Colonic mucosa (tissue), 4 donors: ENCODE data around the gene SMIM28. TPM values are rescaled to one million over a fixed set of nuclear protein-coding genes. Genes with fewer than 3 reads are reported as not detected.

Source experiments
- DNase-seq: peaks from one replicate; pipeline ENCODE4 v3.0.0-alpha.2; 2020
- H3K27ac ChIP-seq: fragments of 200-600 bp; one replicate; pipeline ENCODE4 v1.8.0; 2021
- H3K27me3 ChIP-seq: fragments of 200-600 bp; one replicate; pipeline ENCODE4 v1.8.0; 2021
- H3K36me3 ChIP-seq: fragments of 200-600 bp; one replicate; pipeline ENCODE4 v1.8.0; 2021
- H3K4me1 ChIP-seq: fragments of 200-600 bp; one replicate; pipeline ENCODE4 v1.8.0; 2021; ENCODE audit warnings: mild to moderate bottlenecking
- H3K4me3 ChIP-seq: fragments of 200-600 bp; one replicate; pipeline ENCODE4 v1.8.0; 2021
- H3K9ac ChIP-seq, 2 donors: one replicate each; pipeline ENCODE4 v1.7.0; 2013; ENCODE audit warnings: control low read depth in 2 of 2, low read depth in 2 of 2, low read length in 2 of 2
- H3K9me3 ChIP-seq: fragments of 200-600 bp; one replicate; pipeline ENCODE4 v1.8.0; 2021
- intact Hi-C: fragments of 100-400 bp; cut with DNase I; formaldehyde crosslinking; loops from one replicate; pipeline ENCODE4 v1.14.1; 2022
- total RNA-seq, 2 donors: library from RNA; stranded (reverse); fragmentation: NEBNext Ultra II Directional in 1 of 2; extraction: Animal tissue kit (Norgen Biotek cat#: 25700) in 1 of 2; gene quantifications; one replicate each; pipeline ENCODE4 v1.2.1, GENCODE V29; 2021
- TF ChIP-seq, protein P1 (sequence below): fragments of 200-600 bp; IDR thresholded peaks from one replicate; pipeline ENCODE4 v1.8.0; 2022; ENCODE audit warnings: antibody characterized with exemption, mild to moderate bottlenecking
- donor health status: healthy.
- donor health status: DM: no; HTN: no; CAD: no.
- donor health status: DM: no; HTN: no; CAD: no.

The SMIM28 gene
- total RNA-seq, 2 donors from 2014 or later: 0.29 TPM; not detected in 1

DNA sequence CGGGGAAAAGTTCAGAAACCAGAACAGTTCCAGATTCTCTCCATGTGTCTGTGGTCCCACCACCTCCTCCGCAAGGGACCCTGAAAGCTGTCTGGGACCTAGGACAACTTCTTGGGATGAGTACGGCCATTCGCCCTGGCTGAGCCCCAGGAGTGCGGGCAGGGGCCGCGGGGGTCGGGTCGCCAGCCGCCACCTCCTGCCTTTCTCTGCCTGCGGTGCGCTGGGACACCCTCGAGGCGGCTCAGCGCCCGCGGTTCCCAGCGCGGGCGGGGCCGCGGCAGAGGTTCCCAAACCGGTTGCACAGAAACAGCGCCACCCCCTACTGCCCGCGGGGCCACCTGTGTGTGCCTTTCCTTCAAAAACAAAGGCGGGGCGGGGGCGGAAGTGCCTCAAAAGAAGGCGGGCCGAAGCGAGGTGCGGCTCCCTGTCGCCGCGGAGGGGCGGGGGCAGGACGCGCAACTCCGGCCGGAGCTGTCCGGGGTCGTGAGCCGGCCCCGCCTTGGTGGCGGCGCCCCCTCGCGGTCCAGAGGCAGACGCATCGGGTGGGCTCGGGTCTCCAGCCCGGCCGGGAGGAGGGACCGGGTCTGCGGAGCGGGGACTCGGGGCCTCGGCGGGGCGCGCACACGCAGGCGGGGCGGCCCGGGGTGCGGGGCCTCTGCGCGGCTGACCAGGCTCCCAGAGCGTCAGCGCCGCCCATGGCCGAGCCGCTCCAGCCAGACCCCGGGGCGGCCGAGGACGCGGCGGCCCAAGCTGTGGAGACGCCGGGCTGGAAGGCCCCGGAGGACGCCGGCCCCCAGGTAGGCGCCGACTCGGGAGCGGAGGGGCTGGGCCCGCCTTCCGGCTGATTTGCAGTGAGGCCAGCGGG, 26.3 kb downstream of the SMIM28 start, which contains the start of gene HEBP2:
Gene HEBP2 (plus strand): TSS at position 423 of the 865 bp plus-strand sequence. CDS start 273 bp downstream, at position 696.
- Histone ChIP-seq H3K4me1 (peaks cover 4% of the 10 kb centered on the region), H3K9ac (peak within 1 kb of the TSS; percentile 96 to 99), H3K9me3 (no peaks in the 10 kb centered on the region), H3K27me3 (no peaks in the 10 kb centered on the region), H3K36me3 (no peaks in the 10 kb centered on the region), H3K27ac (peak within 1 kb of the TSS; percentile 86), H3K4me3 (peak within 1 kb of the TSS; percentile 70)
- DNase-seq: peak; percentile 99
- TF ChIP-seq, protein P1, sequence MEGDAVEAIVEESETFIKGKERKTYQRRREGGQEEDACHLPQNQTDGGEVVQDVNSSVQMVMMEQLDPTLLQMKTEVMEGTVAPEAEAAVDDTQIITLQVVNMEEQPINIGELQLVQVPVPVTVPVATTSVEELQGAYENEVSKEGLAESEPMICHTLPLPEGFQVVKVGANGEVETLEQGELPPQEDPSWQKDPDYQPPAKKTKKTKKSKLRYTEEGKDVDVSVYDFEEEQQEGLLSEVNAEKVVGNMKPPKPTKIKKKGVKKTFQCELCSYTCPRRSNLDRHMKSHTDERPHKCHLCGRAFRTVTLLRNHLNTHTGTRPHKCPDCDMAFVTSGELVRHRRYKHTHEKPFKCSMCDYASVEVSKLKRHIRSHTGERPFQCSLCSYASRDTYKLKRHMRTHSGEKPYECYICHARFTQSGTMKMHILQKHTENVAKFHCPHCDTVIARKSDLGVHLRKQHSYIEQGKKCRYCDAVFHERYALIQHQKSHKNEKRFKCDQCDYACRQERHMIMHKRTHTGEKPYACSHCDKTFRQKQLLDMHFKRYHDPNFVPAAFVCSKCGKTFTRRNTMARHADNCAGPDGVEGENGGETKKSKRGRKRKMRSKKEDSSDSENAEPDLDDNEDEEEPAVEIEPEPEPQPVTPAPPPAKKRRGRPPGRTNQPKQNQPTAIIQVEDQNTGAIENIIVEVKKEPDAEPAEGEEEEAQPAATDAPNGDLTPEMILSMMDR: peak; percentile 36
- intact Hi-C loops: no loop called here

DNA sequence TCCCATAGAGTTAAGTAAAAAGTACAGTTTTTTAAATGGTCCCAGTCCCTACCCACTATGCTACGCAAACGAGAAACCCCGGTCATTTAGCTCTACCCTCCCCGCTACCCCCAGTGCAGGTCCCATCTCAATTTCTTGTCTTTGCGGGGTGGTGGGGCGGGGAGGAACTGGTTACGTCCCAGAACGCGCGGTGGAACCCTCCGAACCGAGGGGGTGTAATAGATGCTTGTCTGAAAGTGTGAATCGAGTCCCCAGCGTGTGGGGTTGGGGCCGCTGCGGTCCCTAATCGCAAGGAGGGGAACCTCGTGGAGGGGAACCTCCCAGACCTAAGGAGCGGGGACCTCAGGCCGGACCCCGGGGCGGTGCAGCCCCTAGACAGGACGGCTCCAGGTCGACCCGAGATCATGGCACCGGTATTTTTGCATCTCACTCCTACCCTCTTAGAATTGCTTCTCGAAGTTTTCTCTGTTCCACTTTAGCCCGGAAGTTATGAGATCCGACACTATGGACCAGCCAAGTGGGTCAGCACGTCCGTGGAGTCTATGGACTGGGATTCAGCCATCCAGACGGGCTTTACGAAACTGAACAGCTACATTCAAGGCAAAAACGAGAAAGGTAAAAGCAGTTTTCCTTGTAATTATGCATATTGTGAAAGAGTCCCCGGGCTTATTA, 27.1 kb downstream of the SMIM28 start:
- peak overlapping the region; percentile 96 to 99 for H3K9ac ChIP-seq
- H3K36me3 ChIP-seq: no peaks in the 10 kb centered on the region
- H3K4me1 ChIP-seq: peaks cover 4% of the 10 kb centered on the region
- peak overlapping the region; percentile 86 for H3K27ac ChIP-seq
- H3K9me3 ChIP-seq: no peaks in the 10 kb centered on the region
- intact Hi-C loops: loop anchor here (5.0 kb wide), 1 partner anchor 288 kb away; no protein-coding TSS in a partner anchor
- peak; percentile 53 for DNase-seq
- H3K27me3 ChIP-seq: no peaks in the 10 kb centered on the region
- TF ChIP-seq, protein P1: no peak
- H3K4me3 ChIP-seq: peak overlapping the region; percentile 70

DNA sequence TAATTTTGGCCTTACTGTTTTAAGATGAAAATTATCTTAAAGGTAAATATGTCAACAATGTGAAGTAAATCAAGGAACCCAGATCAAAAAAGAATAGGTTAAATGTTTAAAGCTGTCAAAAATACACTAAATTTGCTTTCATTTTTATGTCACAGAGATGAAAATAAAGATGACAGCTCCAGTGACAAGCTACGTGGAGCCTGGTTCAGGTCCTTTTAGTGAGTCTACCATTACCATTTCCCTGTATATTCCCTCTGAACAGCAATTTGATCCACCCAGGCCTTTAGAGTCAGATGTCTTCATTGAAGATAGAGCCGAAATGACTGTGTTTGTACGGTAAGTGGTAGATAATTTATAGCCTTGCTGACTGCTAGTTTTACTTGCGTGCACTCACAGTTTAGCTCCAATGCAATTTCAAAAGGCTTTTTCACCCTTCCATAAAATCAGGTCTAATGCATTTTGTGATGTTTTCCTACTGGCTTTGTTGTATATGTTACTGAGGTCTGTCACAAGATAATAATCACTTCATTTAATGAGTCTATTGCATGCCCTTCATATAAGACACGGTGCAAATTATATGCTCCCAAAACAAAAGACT, 28.2 kb downstream of the SMIM28 start:
- Histone ChIP-seq H3K36me3 (no peaks in the 10 kb centered on the region), H3K4me3 (peak overlapping the region; percentile 70), H3K27ac (peak overlapping the region; percentile 86), H3K9me3 (no peaks in the 10 kb centered on the region), H3K4me1 (peaks cover 4% of the 10 kb centered on the region), H3K27me3 (no peaks in the 10 kb centered on the region), H3K9ac (peak overlapping the region in 1 of 2 donors; percentile 68)
- TF ChIP-seq, protein P1: no peak
- DNase-seq: no peak
- intact Hi-C loops: loop anchor here (5.0 kb wide), 1 partner anchor 289 kb away; no protein-coding TSS in a partner anchor

DNA sequence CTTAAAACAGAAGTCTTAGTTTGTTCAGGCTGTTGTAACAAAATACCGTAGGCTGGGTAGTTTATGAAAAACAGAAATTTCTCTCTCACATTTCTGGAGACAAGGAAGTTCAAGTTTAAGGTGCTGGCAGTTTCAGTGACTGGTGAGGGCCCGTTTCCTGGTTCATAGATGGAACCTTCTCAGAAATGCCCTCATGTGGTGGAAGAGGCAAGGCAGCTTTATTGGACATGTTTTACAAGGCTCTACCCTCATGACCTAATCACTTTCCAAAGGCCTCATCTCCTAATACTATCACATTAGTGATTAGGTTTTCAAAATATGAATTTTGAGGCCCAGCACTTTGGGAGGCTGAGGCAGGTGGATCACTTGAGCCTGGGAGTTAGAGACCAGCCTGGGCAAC, 28.7 kb downstream of the SMIM28 start:
- peak; percentile 57 for DNase-seq
- Histone ChIP-seq H3K27me3 (no peaks in the 10 kb centered on the region), H3K36me3 (no peaks in the 10 kb centered on the region), H3K9ac (peak overlapping the region in 1 of 2 donors; percentile 68), H3K4me3 (no peak overlapping the region), H3K9me3 (no peaks in the 10 kb centered on the region), H3K4me1 (peaks cover 4% of the 10 kb centered on the region), H3K27ac (peak overlapping the region; percentile 86)
- TF ChIP-seq, protein P1: peak; percentile 27
- intact Hi-C loops: loop anchor here (5.0 kb wide), 1 partner anchor 289 kb away; no protein-coding TSS in a partner anchor
